Neural progenitor cell (in vitro differentiated cells): ENCODE measurements around the gene TRPC6.

Source experiments
- CTCF ChIP-seq: fragments of 200-600 bp; sonication (generic); IDR thresholded peaks from 2 replicates; pipeline ENCODE4 v1.5.1; 2017; ENCODE audit warnings: antibody characterized with exemption, mild to moderate bottlenecking
- EZH2 ChIP-seq: fragments of 200-600 bp; sonication (generic); IDR thresholded peaks from 2 replicates; pipeline ENCODE4 v1.6.1; 2017; ENCODE audit warnings: antibody characterized with exemption, mild to moderate bottlenecking, moderate library complexity

DNA sequence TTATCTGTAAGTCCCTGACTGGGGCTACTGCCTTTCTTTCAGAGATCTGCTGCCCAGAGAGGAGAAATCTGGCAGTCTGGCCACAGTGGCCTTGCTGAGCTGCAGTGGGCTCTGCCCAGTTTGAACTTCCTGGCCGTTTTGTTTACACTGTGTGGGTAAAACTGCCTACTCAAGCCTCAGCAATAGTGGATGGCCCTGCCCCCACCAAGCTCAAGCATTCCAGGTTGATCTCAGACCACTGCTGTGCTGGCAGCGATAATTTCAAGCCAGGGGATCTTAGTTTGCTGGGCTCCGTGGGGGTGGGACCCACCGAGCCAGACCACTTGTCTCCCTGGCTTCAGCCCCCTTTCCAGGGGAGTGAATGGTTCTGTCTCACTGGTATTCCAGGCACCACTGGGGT lies 117.5 kb downstream of the TRPC6 start:
- TF ChIP-seq CTCF (no peak), EZH2 (no peak)
